Hematopoietic multipotent progenitor cell treated with erythropoietin and hydrocortisone succinate and interleukin-3 and kit ligand, for 4 days (in vitro differentiated cells): Measurements from ENCODE around the gene JAKMIP1.

Experiments used
- DNase-seq: peaks from one replicate; pipeline ENCODE4 v3.0.0-alpha.2; 2015

The JAKMIP1 gene

GRCh38 chr4:6177587-6178197, 22.7 kb downstream of the JAKMIP1 start:
- peak; percentile 21 for DNase-seq

- no peak for DNase-seq
Measured at GRCh38 chr4:6175426-6175825, 24.9 kb downstream of the JAKMIP1 start.

- no peak for DNase-seq
Measured at GRCh38 chr4:6172927-6173200, 27.5 kb downstream of the JAKMIP1 start.

- no peak for DNase-seq
Measured at GRCh38 chr4:6172093-6172926, 28.0 kb downstream of the JAKMIP1 start.

- DNase-seq = no peak
Measured at GRCh38 chr4:6169239-6169638, 31.1 kb downstream of the JAKMIP1 start.

GRCh38 chr4:6165766-6166165, 34.6 kb downstream of the JAKMIP1 start:
- DNase-seq = no peak

- DNase-seq = no peak
Measured at GRCh38 chr4:6162885-6163284, 37.5 kb downstream of the JAKMIP1 start.

- DNase-seq = no peak
Measured at GRCh38 chr4:6161921-6162464, 38.4 kb downstream of the JAKMIP1 start.

GRCh38 chr4:6160536-6160935, 39.8 kb downstream of the JAKMIP1 start:
- DNase-seq = no peak

GRCh38 chr4:6157926-6158325, 42.4 kb downstream of the JAKMIP1 start:
- DNase-seq = no peak

- DNase-seq = no peak
Measured at GRCh38 chr4:6155996-6156750, 44.2 kb downstream of the JAKMIP1 start.

- no peak for DNase-seq
Measured at GRCh38 chr4:6154875-6155274, 45.5 kb downstream of the JAKMIP1 start.

GRCh38 chr4:6153874-6154273, 46.5 kb downstream of the JAKMIP1 start:
- no peak for DNase-seq

GRCh38 chr4:6152869-6153705, 47.3 kb downstream of the JAKMIP1 start:
- no peak for DNase-seq

- DNase-seq = no peak
Measured at GRCh38 chr4:6150046-6150735, 50.2 kb downstream of the JAKMIP1 start.

GRCh38 chr4:6148506-6149205, 51.7 kb downstream of the JAKMIP1 start:
- no peak for DNase-seq

GRCh38 chr4:6147441-6147840, 52.9 kb downstream of the JAKMIP1 start:
- DNase-seq = no peak

- DNase-seq = no peak
Measured at GRCh38 chr4:6143603-6144181, 56.7 kb downstream of the JAKMIP1 start.

GRCh38 chr4:6142935-6143602, 57.3 kb downstream of the JAKMIP1 start:
- DNase-seq = no peak

GRCh38 chr4:6142511-6142910, 57.8 kb downstream of the JAKMIP1 start:
- DNase-seq = no peak

GRCh38 chr4:6141554-6141953, 58.8 kb downstream of the JAKMIP1 start:
- no peak for DNase-seq
